GM19025 (cell line): ENCODE results near the gene CORO2B.
"Not testable (repeated sequence)": the region's sequence is repeated elsewhere in the genome, so short reads cannot be mapped to it uniquely, and the experiment has no call there.

ENCODE experiments used
- ATAC-seq: cut with Tn5 transposase; IDR thresholded peaks from one replicate; pipeline ENCODE4 v1.9.1; 2021; ENCODE audit warnings: mild to moderate bottlenecking, low read depth, moderate library complexity; ENCODE audit not compliant: unreplicated experiment

The CORO2B gene

GRCh38 chr15:68666120-68666811, 87.5 kb downstream of the CORO2B start:
- ATAC-seq, result no peak

DNA sequence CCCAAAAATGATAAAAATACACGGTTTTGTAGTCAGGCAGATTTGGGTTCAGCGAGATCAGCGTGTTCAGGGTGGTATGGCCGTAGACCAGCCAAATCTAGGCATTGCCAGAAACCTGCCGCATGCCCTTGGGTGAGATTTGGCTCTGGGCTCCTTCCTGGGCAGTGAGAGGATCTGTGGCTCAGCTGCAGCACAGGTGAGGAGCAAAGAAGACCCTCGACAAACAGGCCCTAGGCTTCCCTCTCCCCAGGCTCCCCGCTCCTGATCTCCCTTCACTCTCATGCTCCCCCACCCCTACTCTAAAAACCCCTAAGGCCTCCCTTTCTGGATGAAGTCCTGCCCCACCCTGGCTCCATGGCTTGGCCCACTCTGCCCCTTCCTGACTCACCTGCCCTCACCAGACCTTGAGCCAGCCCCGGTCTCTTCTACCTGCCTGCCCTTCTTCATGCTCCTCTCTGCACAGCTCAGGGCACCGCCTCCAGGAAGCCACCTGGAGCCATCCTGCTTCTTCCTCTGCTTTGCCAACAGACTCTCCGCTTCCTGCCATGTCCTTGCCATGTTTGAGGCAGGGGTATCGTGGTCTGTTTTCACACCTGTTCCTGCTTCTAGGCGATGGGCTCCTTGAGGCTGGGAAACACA, 88.1 kb downstream of the CORO2B start:
- ATAC-seq, result no peak

DNA sequence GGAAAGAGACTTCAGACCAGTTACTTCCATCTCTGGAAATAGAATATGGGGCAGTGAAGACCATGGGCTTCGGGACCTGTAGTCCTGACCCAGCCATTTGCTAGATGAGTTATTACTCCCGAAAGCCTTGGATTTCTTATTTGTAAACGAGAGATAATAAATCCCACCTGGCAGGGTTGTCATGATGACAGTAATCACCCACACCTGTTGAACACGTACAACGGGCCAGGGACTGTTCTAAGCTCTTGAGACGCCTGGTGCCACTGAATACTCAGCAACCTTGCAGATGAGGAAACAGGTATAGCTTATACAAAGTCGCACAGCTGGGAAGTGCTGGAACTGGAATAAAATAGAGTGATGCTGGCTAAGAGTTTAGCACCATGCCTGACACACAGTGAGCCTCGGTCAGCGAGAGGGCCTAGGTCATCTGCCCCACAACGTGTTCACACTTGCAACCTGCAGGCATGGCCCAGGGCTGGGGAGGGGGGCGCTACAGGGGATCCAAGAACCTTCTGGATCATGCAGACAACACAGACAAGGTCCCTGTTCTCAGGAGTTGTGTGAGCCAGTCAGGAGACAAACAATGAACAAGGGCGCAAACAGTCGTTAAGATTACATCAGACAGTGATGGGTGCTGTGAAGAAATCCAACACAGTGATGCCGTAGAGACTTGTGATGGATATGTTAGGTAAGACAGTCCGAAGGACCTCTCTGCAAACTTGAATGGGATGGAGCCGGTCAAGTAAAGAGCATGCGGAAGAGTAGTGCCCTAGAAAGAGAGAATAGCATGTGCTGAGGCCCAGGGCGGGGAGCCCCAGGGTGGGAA, 89.2 kb downstream of the CORO2B start:
- ATAC-seq, result no peak

DNA sequence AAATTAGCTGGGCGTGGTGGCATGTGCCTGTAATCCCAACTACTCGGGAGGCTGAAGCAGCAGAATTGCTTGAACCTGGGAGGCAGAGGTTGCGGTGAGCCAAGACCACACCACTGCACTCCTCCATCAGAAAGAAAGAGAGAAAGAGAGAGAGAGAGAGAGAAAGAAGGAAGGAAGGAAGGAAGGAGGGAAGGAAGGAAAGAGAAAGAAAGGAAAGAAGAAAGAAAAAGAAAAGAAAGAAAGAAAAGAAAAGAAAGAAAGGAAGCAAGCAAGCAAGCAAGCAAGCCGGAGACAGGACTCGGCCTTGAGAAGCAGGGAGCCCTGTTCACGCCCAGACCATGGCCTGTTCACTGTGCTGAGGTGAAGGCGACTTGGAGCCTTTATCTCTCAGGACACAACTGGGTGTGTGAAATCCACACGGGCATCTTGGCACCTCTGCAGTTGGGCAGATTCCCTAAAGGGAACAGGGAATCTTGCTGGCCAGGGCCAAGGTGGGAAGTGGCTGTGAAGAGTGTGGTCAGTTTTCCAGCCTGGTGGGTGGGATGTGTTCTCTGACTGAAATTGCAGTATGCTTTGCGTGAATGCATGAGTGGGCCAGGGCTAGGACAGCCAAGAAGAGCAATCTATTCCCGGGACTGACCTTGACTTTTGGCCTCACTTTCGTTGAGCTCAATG, 90.3 kb downstream of the CORO2B start:
- ATAC-seq, result no peak

DNA sequence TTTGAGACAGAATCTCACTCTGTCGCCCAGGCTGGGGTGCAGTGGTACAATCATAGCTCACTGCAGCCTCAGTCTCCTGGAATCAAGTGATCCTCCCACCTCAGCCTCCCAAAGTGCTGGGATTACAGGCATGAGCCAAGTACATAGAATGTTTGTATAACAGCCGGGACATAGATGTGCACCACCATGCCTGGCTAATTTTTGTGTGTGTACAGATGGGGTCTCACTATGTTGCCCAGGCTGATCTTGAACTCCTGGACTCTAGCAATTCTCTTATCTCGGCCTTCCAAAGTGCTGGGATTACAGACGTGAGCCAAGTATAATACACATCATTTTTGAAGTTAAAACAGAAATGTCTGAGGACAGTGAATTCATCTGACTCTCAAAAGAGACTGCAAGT, 93.5 kb downstream of the CORO2B start:
- no peak for ATAC-seq

GRCh38 chr15:68672781-68673205, 94.0 kb downstream of the CORO2B start:
- ATAC-seq, result no peak

DNA sequence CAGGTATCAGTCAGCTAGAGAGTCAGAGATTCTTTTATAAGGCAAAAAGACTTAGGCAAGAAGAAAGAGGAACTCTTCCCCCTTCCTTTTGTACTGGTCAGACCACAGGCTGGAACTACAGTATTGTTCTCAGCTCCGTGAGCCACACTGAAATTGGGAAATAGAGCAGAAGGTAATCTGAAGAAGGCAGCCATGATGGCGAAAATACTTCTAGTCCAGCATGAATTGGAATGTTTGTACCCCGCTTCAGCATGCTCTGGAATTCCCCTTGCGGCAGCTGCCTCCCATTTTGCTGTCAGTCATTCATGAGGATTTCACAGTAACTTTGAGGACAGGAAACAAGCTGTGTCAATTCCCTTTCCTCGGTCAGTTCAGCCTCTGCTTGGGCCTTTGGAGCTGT, 96.2 kb downstream of the CORO2B start:
- ATAC-seq, result no peak

DNA sequence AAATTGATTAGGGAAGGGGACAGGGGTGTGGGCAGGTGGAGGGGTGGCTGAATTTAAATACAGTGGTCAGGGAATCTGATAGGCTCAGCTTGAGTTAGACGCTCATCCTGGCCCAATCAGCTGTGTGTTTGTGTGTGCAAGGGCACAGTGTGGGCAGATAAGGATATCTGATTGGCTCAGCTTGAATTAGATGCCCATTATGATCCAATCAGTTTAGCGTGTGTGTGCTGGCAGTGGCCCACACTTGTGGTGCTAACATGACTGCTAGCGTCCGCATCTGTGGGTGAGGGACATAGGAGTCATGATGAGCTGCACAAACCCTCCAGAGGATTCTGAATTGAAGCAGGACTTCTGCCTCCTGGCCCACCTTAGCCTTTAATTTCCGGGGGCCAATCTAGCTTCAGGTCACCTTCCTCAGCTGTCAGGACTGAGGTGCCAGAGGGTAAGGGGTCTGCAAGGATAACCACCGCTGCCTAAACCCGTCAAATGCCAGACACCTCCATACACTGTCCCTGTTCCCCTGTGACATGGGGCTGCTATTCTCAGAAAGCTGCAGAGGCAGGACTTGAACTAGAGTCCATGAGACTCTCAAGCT, 97.3 kb downstream of the CORO2B start:
- ATAC-seq, result no peak

- no peak for ATAC-seq
These were observed 98.1 kb downstream of the CORO2B start for GRCh38 chr15:68676926-68677325.

DNA sequence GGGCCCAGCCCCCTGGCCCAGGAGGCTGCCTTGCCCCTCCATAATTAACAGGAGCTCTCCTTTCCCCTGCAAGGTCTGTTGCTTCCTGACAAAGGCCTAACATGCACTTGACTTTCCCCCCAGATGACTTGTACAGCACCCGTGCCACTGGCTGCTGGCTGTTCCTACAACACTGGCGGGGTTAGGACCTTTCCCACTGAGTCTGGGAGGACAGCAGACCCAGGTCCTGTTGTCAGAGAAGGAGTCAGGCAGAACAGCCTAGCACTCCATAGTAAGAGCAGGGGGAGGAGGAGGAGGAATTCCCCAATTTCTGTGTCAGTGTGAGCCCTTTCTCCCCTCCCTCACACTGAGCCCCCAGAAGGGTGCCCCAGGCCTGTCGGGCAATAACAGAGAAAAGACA, 99.2 kb downstream of the CORO2B start:
- no peak for ATAC-seq

- ATAC-seq, result no peak
These were observed 100.0 kb downstream of the CORO2B start for GRCh38 chr15:68678746-68679145.

DNA sequence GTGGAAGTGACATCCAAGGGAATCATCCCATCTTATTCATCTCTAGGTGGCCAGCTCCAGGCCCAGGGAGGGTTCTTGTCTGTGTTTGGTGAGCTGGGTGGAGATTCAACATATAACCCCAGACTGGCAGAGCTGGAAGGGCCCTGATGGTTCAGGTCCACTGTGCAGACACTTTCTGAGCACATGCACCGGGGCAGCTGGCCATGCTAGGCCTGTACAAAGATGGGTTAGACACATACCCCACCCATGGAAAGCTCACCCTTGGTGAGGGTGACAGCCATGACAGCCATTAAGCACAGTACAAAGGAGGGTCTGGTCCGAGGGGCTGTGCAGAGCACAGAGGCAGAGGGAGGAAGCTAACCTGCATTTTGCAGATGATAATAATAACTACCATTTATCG, 100.4 kb downstream of the CORO2B start:
- no peak for ATAC-seq

GRCh38 chr15:68679961-68680371, 101.2 kb downstream of the CORO2B start:
- ATAC-seq, result no peak

DNA sequence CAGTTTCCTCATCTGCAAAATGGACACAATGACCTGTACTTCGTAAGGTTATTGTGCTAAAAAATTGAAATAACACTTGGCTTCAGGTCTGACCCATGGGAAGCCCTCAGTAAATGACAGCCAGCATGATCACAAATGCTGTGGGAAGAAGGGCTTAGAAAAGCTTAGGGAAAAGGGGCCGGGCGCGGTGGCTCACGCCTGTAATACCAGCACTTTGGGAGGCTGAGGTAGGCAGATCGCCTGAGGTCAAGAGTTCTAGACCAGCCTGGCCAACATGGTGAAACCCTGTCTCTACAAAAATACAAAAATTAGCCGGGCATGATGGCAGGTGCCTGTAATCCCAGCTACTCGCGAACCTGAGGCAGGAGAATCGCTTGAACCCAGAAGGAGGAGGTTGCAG, 102.0 kb downstream of the CORO2B start:
- not testable (repeated sequence) for ATAC-seq

DNA sequence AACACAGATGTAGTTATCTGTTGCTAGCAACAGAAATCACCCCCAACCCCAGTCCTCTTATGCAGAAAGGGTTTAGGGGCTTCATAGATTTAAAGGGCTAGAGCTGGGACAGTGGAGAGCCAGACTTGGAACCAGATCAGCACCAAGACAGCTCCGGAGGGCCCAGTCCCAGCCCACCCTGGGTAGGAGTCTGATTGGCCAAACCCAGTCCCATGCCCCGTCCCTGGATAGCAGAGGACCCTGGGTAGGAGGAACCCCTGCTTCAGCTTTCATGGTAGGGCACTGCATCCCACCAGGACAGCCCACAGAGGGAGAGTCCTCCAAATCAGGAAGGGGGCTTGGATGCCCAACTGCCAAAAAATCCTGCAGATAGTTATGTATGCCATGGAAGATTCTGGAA, 103.0 kb downstream of the CORO2B start:
- no peak for ATAC-seq

- no peak for ATAC-seq
These were observed 103.5 kb downstream of the CORO2B start for GRCh38 chr15:68682330-68682729.

- no peak for ATAC-seq
These were observed 104.2 kb downstream of the CORO2B start for GRCh38 chr15:68683026-68683425.

- ATAC-seq, result no peak
These were observed 104.8 kb downstream of the CORO2B start for GRCh38 chr15:68683551-68683950.

DNA sequence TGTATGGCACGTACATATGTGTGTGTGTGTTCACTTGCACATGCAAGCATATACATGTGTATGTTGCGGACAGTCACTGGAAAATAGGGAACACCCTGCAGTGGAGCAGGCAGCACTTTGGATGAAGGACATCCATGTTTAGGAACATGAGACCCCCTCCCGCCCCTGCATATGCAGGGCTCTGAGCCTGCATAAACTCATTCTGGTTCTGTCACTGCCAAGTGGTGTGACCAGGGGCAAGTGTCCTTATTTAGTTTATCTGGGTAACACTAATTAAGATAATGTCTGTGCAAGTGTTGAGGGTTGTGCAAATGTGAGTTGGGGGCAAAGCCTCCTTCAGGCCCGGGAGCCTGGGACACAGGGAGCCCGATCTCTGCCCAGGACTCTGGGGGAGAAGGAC, 105.7 kb downstream of the CORO2B start:
- ATAC-seq, result no peak

DNA sequence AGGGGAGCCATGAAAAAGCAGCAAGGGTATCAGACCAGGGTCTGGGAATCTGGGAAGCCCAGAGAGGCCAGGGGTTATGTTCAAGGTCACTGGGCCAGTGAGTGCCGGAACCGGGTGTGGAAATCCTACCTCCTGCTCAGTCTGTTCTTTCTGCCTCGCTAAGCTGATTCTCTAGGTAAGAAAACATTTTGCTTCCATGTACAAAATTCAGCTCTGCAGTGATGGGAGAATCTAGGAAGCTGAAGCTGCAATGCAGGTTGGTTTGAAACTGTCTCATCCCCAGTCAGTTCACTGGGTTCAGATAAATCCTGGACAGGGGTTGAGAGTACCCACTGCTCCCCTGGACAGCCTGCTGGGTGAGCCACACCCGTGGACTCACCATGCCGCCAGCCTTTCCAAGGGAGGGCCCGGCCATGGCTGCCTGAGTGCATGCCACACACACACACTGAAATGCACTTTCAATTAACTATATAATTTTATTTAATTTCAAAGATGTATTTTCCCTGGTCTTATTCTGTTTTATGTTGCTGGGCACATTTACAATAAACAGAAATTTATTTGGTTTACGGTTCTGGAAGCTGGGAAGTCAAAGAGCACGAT, 108.4 kb downstream of the CORO2B start:
- ATAC-seq, result no peak
